Eye (tissue), 1 donor: ENCODE measurements around the gene STAMBP.
"Not testable (repeated sequence)": the region's sequence is repeated elsewhere in the genome, so short reads cannot be mapped to it uniquely, and the experiment has no call there.

Experiments used
- DNase-seq: peaks from one replicate; pipeline ENCODE4 v3.0.0-alpha.2; 2015

STAMBP gene

DNA sequence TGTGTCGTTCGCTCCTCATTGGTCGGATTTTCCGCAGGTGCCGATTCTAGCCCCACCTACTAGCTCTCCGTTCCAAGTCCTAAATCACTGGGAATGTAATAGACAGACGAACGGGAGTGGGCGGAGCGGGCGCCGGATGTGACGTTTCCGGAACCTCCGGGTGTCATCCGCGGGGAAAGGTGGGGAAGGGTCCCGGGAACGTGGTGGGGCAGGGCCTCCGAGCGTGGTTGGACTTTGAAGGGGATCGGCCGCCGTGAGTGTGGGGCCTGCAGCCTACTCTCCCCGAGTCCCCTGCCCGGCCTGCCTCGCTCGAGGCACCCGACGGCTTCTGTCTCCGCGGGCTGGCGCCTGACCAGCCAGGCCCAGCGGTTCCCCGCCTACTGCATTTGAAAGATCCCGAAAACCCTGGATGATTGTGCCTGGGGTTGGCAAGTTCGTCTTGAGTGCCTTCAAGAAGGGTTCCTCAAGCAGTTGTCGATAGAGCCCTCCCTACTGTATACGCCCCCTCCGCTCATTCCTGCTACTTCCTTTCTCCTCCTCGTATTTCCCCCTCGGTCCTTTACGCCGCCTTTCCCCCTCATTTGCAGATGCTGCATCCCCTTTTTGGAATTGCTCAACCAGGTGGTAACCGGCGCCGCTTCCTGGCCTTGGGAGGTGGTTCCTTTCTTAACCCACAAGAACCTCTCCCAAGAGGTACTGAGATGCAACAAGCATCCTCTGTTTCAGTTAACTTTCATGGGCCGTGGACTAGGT, at the start of gene STAMBP:
TSS of gene STAMBP (plus strand) at position 144 of the 753 bp plus-strand sequence. CDS start 1,896 bp downstream, outside the sequence.
- peak; percentile 99 for DNase-seq

DNA sequence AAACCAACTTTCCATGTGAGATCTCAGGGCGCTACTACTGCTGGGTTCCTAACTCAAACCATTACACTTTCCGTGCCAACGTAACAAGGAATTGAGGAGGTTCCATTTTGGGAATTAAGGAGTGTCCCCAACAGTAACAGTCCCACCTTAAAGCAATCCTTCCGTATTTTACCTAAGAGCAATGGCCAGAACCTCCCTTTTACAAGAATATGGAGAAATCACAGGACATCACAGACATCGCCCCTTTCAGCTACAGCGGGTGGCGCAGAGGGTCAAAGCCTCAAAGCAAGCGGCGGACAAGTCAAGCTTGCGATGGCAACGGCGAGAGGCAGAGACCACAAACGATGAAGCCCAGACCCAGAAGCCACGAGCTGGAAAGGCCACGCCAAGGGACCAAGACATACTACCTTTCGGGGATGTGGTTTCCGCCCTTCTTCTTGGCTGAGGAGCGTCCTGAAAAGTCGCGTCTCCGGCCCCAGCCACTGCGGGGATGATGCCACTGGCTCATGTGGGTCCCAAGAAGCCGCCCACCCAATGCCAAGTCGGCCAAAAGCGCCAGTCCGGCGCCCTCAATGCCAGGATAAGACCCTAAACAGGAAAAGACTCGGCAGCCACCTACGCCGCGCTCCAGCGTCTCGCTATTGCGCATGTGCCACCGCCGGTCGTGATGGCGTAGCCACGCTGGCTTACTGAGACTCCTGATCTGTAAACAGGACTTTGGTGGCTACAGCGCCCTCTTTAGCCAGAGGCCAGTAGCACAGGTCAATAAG, 49.1 kb upstream of the STAMBP start, which contains the start of gene DUSP11:
TSS of gene DUSP11 (minus strand) at position 637 of the 770 bp plus-strand sequence. CDS start at position 508, 129 bp downstream.
- peak; percentile 99 for DNase-seq

DNA sequence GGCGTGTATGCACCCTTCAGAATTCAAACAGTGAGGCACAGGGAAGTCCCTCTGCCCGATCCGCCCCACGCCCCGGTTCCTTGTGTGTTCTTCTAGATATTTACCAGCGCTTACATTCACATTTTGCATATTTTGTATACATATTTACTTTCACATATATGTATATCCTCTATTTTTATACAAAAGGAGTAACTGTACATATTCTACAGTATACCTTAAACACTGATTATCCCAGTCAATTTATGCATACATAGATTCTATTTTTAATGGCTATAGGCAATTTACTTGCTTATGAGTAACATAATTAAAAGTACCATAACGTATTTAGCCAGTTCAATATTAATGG, 48.6 kb upstream of the STAMBP start:
- no peak for DNase-seq

DNA sequence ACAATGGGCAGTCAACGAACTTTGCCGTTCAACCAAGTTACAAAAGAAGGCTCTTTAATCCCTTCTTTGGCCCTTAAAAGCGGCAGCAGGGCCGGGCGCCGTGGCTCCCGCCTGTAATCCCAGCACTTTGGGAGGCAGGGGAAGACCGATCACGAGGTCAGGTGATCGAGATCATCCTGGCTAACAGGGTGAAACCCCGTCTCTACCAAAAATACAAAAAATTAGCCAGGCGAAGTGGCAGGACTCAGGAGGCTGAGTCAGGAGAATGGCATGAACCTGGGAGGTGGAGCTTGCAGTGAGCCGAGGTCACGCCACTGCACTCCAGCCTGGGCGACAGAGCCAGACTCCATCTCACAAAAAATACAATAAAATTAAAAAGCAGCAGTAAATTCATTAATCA, 45.4 kb upstream of the STAMBP start:
- DNase-seq = not testable (repeated sequence)

DNA sequence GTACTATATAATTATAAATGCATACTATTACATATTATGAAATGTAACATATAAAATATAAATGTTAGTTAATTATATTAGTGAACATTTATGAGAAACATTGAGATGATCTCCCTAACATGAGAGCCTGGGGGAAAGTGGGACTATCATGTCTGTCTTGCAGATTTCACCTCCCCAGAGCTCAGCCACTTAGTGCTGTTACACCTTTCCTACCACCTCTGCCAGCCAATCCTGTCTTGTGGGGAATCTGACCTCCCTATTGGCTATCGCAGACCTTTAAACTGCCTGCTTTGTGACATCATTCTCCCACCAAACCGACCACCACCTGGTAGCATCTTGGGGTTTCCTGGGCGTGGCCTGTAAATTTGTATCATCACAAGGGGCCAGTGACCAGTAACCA, 44.9 kb upstream of the STAMBP start, which contains the start of gene C2orf78:
TSS of gene C2orf78 (plus strand) at position 301 of the 400 bp plus-strand sequence. CDS start 127 bp downstream, outside the sequence.
- not testable (repeated sequence) for DNase-seq

DNA sequence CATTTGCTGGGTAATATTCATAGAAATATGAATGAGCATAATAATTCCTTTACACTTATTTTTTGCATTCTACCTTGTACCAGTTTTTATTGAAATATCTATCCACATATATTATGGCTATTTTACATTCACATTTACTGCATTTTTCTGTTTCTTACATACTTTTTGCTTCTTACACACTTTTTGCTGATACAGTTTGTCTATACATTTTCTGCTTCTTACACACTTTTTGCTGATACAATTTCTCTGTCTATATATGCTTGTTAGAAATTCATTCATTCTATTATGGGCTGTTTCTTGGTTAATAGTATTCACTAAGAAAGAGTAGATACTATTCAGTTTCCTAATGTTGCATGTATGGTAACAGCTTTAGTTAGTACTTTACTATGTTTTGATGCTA, 16.9 kb upstream of the STAMBP start:
- no peak for DNase-seq

DNA sequence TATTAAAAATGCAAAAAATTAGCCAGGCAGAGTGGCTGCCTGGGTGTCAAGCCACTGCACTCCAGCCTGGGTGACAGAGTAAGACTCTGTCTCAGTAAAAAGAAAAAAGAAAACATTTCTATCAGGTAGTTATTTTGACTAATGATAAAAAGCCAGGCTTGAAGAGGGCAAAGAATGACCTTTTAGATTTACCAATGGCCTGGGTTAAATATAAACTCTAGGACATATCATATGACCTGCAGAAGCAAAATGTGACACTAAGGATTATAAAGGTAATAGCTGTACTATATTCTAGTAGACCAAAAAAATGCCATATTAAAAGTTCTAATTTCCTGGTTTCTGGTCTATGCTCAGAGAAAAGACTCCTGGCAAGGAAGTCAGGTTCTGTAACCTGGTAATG, 16.1 kb upstream of the STAMBP start:
- DNase-seq = no peak

DNA sequence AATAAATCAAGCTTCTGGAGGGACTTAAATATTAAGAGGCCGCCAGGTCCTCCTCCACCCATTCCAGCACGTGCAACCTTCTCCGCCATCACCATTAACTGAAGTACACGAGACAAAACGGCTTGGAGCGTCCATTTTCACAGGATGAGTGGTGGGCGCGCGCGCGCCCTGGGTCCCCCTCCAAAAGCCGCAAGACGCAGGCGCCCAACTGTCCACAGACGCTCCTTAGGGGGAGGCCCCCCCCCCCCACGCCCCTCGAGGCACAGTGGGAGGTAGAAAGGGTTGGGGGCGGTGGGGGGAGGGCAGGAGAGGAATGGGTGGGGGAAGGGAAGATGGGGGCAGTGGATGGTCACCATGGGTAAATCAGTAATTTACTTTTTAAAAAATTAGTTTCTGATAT, 10.5 kb upstream of the STAMBP start:
- no peak for DNase-seq

DNA sequence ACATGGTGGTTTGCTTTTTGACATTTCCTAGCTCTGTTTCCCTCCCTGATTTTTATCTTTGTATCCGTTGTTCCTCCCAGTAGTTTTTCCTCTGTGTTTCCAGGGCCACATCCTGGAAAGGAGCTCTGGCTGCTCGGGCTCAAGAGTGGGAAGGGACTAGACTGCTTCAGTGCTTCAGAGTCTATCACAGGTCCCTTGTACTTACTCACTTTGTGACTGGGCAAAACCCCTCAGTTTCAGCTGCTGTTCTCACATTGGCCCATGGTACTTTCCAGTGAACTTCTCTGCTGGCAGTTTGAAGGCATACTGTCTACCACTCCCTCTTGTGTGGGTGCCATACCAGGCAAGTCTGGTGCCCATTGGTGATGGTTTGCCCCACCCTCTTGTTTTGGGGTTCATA, 7.5 kb upstream of the STAMBP start:
- no peak for DNase-seq

DNA sequence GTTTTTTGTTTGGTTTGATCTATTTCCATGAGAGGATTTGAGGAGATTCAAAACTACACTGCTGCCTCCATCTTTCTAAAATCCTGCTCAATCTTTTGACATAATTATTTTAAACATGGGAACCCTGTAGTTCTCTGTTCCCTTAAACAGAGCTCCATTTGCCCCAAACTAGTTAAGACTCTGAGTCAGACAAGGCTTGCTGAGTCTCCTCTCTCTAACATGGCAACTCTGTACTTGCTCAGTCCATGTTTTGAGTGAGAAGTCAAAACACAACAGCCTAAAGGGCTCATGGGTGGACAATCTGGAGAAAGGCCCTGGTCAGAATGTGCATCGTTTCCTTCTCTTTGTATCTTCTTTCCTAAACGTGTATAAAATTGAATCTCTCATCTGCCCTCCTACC, 7.1 kb upstream of the STAMBP start:
- no peak for DNase-seq

DNA sequence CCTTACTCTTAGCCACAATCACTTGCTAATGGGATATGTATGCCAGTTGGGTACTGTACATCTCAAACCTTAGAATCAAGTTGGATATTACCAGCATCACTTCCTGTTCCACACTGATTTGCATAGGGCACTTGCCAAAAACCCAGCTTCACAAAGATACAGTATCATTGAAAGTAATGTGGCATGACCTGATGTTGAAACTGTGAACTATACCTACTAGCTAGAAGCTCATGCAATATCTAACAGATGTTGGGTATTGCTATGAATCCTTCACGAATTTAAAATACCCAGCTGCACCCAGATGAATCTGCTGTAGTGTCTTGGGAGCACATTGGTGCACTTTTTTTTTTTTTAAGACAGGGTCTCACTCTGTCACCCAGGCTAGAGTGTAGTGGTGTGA, 6.5 kb upstream of the STAMBP start:
- DNase-seq = no peak

DNA sequence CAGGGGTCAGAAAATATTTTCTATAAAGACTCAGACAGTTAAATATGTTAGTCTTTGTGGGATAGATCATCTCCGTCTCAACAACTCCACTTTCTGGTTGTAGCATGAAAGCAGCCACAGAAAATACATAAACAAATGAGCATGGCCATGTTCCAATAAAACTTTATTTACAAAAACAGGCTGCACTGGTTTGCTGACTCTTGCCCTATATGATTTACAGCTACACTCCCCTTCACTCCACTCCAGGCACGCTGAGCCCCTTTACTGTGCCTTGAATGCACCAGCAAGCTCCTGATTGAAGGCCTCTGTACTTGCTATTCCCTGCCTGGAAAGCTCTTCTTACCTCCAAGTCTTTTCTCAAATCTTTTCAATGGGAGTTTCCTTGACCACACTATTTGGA, 5.8 kb upstream of the STAMBP start:
- DNase-seq = no peak

DNA sequence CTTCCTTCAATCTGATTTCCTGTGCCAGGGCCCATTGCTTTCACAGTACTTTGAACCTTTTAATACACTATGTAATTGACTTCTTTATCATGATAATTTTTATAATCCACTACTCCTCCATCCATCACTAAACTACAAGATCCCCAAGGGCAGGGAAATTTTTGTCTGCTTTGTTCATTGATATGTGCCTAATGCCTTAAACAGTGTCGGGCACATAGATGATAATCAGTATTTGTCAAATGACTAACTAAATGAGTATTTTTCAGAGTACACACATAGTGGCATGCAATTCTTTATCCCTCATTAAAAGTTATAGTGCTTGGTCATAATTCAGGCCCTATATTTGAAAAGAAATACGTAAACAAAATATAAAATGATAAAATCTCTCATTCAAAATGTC, 5.3 kb upstream of the STAMBP start:
- DNase-seq = no peak

DNA sequence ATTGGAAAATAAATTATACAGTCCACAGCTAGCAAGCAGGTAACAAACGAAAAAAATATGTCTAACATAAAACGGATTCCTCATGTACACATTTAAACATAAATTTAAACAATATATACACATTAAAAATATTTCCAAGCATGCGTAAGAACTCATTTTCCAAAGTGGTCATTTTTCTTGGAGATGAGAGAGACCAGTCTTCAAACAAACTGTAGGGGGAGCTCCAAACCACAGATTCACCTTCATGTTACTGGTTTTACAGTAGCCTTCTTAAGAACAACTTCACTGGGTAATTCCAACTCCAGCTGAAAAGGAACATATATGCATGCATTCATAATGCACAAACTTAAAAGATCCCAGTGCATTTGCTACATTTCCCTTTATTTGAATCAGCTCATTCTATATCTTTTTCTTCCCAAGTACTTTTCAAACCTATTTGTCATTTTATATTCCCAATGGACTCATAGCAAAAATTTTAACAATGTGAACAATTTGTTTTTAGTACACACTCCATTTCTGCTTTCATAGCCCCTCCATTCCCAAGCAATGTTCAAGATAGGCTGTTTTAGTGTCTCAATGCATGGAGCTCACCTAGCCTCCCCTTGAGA, 4.7 kb upstream of the STAMBP start:
- peak; percentile 89 for DNase-seq

DNA sequence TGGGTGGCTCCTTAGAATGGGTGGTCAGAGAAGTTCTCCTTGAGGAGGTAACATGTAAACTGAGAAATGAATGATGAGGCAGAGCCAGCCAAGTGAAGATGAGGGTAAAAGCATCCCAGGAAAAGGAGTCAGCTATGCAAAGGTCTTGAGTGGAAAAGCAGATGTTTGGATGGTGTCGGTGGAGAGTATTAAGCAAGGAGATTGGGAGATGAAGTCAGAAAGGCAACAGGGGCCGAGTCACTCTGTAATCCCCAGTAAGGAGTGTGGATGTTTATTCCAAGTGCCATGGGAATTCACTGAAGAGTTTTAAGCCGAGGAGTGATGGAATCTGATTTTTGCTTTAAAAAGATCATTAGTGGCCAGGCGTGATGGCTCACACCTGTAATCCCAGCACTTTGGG, 3.4 kb upstream of the STAMBP start:
- DNase-seq = no peak

DNA sequence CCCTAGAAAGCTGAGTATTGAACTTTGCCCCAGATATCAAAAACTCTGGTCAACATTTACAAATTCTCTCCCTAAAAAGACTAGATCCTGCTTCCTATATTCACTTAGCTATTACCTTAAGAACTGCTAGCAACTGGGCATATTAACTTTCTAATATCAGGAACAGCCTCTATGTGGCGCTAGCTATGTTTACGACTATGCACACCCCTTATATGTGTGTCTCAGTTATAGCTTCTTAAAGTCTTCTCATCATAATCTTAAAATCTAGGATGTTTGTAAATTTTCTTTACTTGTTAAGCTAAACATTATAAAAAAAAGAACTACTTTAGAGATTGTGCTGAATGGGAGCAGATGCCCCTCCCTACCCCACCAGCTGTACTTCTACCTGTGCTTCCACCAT, 1.7 kb upstream of the STAMBP start:
- no peak for DNase-seq

DNA sequence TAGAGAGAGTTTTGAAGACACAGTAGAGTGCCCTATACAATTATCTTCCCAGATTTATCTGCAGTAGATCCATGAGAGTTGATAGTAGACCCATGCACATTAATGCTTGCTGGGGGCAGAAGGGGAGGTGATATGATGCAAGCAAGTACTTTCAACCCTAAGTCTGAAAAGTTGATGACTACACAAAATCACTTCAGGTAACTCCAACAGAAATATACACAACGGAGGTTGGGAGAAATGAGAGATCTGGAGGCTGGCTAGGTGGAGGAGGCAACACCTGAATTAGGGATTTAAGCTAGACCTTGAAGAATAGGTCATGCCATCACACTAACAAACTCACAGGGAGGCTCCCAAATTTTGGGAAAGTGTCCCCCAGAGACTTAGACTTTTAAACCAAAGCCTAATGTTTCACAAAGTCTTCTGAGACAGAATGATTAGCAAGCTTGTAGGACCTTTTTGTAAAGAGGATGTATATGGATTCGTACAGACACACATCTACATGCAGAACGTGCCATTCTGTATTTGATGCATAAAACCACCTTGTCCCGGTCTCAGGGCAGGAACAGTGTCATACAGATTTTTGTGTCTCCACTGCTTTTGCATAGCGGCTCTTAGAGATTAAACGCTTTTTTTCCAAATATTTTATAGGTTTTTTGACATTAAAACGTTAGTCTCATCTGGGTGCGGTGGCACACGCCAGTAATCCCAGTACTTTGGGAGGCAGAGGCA, 937 bp upstream of the STAMBP start:
- DNase-seq = no peak

DNA sequence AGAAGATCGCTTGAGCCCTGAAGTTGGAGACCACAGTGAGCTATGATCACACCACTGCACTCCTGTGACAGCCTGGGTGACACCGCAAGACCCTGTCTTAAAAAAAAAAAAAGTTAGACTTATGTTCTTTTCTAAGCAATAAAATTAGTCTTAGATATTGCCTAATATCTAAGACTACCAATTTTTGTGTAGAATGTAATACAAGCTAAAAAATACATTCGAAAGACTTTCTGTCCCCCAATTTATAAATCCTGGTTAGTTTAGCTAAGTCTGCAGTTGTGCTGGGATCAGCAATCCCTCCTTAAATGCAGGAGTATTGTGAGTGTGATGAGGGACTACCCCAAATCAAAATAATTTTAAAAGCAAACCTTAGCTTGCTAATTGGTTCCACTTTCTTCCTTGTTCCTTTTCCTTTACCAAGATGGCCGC, 358 bp upstream of the STAMBP start:
- DNase-seq = no peak

DNA sequence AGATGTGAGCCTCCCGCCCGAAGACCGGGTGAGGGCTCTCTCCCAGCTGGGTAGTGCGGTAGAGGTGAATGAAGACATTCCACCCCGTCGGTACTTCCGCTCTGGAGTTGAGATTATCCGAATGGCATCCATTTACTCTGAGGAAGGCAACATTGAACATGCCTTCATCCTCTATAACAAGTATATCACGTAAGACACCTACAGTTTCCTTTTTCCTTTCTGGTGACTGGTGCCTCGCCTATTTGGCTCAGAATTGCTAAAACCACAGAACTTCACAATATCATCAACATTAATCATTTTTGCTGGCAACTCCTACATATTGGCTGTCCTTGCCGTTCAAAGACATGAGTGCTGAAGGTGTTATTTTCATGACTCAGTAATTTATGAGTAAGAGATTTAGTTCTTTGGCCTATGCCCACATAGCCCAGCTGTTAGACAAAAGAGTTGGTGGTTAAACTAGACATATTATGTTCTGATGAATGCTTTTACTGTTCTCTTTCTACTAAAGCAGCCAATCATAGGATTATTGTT, 2.2 kb downstream of the STAMBP start:
- no peak for DNase-seq

DNA sequence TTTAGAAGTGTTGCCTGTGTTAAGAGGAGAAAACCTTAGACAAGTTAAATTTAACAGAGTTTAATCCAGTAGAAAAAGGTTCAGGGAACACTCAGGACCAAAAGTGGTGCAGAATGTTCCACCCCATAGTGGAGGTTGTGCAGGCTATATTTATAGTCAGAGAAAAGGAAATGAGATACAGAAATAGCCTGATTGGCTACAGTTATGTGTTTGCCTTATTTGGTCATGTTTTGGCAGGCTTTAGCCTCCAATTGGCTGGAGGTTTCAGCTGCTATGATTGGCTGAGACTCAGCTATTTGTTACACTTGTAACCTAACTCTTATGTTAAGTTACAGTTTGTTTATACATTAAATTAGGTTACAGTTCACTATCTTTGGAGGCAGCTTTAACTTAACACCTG, 4.2 kb downstream of the STAMBP start:
- no peak for DNase-seq

DNA sequence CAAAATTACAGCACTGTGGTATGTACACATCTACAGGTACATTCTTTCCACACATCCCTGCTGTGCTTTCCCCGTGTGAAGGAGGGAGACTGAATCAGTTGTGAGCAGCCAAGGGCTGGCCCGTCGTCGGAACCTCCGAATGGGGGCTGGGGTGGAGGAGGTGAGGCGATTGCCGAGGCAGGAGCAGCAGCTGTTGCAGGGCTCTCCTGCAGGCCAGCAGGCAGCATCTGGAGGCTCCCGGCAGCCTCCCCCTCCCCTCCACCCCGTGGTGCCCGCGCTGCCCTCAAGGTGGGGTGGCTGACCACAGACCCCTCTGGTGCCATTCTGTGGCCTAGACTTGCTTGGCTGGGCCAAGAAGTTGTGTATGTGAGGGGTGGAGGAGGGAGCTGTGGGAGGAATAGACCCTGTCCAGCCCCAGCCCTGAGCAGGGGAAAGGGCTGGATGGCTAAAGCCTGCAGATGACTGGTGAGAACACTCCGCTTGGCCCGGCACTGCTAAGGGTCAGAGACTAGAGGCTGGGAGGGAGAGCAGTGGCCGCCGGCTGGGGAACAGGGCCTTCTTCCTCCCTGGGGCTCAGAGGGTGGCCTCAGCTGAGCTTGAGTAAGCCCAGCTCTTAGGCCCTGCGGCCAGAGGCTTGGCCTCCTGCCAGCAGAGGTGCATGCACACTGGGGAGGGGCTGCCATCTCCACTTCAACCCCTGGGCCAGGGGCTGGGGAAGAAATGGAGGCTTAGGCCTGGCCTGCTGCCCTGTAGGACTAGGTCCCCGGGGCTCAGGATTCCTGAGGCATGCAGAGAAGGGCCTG, 7.6 kb downstream of the STAMBP start:
- DNase-seq = no peak
